DMS 273 (cell line): ENCODE results near the gene CD40.

ENCODE experiments used
- DNase-seq: peaks from one replicate; lab custom pipeline; 2025; ENCODE audit not compliant: unreplicated experiment; lab: John Stamatoyannopoulos, UW

Gene CD40

DNA sequence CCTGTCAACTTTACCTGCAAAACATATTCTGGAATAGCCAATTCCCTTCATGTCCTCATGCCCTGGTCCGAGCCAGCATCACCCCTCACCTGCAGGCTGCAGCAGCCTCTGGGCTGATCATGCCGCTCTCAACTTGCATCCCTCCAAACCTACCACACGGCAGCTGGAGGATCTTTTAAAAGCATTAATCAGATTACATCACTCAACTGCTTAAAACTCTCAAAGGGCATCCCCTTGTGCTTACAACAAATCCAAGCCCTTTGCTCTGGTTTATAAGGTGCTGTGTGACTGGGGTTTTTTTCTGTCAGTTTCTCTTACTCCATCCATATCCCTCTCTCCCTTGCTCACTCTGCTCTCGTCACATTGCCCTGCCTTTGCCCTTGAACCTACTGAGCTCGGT lies 24.0 kb downstream of the CD40 start:
- peak; percentile 71 for DNase-seq

DNA sequence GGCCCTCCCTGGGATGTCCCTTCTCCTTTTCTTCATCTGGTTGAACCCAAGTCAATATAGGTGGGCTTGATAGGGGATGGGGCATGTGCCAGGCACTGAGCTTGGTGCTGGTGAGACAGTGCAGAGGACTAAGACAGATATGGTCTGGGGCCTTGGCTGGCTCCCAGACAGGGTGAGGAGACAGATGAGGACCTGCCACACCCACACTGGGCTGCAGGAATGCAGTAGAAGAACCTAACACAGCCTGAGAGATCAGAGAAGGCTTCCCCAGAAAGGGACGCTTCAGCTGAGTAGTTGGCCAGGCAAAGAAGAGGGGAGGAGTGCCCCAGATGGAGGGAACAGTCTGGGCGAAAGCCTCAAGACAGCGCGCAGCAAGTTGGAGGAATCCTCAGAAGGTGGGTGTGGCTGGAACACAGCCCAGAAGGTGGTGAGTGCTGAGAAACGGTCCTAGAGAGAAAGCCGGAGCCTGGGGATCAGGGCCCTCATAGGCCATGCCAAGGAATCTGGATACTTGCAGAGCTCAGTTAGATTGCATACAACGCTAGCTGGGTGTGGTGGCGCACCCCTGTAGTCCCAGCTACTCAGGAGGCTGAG lies 26.4 kb downstream of the CD40 start:
- DNase-seq: peak; percentile 56

DNA sequence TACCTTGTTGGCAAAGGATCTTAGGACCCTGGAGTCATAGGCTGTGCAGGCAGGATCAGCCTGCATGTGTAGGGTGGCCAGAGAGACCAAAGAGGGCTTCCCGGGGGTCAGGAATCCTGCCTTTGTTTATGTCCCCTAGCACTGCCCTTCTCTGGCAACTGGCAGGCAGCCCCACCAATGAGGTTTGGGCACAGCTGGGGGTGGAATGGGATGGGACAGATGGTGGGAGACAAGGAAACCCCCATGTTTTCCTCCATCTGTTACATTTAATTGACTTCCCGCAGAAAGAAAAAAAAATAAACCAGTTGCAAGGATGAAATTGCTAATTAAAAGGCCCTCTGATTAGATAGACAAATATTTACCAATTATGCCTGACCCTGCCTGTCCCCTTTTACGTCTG lies 27.6 kb downstream of the CD40 start:
- DNase-seq: peak; percentile 94

DNA sequence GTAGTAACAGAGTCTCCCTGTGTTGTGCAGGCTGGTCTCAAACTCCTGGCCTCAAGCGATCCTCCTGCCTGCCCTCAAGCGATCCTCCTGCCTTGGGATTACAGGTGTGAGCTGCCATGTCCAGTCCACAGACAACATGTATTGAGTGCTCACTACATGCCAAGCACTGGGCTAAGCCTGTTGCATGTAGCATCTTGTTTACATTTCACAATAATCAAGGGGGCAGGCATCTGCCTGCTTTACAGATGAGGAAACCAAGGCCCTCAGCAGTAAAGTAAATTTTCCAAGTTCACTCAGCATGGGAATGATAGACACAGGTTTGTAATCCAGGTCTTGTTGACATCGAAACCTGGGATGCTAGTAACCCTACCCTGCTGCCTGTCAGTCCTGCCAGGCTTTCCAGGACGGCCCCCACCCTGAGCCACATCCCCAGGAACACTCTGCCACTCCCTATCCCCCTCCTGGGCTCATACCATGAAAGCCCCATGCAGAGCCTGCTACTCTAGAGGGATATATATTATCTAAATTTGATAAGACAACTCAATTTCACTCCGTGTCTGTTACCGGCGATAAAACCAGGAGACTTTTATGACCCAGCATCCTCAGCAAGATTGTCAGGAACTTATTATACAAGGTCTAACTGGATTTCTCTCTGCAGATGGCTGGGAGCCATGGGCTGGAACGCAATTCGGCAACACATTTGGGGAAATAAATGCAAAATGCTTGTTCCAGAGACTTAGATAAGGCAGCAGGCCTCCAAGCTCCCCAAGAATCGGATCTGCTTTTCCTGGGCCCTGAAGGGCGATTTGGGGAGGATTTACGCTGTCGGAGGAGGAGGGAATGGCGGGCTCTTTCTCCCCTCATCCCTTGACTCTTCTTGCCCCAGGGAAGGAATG lies 30.4 kb downstream of the CD40 start:
- DNase-seq: no peak

DNA sequence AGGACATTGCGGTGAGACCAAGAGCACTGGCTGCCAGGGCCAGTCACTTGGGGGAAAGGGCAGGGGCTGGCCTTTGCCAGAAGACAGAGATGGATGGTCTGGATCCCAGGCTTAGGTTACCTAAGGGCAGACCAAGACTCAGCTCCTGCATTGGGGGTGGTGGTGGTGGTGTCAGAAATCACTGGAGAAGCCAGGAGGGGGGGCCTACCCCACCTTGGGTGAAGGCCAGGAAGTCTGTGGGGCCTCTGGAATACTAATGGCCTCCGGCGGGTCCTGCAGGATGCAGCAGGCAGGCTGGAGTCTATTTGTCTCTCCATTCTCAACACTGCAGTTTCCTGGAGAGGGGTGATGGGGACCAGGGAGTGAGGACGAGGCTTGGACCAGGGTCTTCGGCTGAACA lies 32.8 kb downstream of the CD40 start:
- DNase-seq: peak; percentile 46

DNA sequence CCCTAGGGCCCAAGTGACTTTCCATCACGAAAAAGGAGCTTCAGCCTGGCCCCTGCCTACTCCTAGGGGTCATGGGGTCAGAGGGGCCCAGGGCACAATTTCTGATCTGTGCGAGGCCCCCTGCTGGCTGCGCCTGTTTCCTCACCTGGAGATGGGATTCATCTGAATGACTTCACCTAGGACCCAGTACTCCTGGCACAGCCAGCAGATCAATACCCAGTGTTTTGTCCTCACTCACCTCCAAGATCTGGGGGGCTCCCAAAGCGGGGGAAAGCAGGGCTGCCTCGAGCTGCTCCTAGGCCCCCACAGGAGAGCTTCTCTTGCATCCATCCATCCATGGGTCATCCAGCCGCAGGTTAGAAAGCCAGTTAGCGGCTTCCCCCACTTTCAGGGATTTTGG lies 33.8 kb downstream of the CD40 start:
- DNase-seq: peak; percentile 33

DNA sequence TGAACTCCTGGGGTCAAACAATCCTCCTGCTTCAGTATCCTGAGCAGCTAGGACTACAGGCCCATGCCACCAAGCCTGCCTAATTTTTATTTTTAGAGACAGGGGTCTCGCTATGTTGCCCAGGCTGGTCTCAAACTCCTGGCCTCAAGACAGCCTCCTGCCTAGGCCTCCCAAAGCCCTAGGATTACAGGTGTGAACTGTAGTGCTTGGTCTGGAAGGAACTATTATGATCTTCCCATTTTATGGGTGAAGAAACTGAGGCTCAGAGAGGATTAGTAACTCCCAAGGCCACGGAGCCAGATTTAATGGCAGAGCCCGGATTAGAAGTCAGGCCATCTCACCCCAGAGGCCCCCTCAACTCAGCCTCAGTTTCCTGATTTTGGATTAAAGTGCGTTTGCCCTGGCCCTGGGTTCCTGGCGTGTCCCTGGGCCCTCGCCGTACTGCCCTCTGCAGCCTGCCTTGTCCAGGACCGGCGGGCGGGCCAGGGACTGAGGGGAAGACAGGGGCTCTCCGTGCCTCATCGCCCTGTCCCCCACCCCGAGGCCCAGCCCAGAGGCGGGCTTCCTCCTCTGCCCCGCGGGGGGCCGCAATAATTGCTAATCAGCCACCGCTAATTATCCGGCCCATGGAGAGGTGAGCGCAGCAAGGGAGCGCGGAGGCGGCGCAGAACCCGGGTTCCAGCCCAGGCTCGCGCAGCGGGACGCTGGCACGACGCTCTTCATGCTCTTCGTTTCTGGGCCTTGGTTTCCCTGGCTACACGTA lies 34.9 kb downstream of the CD40 start:
- no peak for DNase-seq

DNA sequence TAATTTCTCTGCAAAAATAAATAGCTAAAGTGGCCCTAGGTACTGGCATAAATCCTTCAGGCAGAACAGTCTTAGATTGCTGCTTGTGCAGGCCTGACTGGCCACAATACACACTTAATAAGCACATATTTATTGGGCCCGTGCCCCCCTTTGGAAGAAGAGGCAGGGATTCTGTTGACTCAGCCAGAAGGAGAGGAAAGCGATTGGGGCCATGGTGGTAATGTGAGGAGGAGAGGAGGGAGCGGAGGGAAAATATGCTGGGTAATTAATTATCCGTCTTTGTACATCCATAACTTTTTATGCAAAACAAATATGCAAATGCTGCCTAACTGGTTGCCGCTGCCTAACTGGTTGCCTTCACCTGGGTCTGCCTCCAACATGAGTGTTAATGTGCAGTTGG lies 36.2 kb downstream of the CD40 start:
- DNase-seq: no peak

DNA sequence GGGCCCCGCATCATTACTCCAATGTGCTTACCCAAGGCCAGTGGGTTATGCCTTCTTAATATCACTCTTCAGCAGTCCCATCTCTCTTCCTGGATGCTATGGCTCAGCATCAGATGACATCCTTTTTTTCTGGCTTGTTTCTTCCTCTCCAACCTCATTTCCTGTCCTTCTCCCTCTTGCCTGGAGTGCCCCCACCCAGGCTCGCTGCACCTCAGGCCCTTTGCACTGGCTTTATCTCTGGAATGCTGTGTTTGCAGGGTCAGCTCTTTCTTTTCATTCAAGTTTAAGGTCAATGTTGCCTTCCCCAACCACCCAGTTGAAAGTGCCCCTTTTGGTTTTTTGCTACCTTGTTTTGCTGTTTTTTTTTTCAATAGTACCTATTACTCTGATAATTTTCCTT lies 36.7 kb downstream of the CD40 start:
- DNase-seq: no peak

DNA sequence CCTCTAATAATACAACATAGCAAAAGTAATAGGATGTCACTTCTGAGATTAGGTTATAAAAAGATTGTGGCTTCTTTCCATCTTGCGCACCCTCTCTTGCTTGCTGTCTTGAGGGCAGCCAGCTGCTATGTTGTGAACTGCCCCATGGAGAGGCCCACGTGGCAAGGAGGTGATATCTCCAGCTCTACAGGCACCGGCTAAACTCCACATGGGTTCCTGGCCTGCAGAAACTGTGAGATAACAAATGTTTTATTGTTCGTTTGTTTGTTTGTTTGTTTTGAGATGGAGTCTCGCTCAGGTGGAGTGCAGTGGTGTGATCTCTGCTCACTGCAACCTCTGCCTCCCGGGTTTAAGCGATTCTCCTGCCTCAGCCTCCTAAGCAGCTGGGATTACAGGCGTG lies 38.0 kb downstream of the CD40 start:
- no peak for DNase-seq

DNA sequence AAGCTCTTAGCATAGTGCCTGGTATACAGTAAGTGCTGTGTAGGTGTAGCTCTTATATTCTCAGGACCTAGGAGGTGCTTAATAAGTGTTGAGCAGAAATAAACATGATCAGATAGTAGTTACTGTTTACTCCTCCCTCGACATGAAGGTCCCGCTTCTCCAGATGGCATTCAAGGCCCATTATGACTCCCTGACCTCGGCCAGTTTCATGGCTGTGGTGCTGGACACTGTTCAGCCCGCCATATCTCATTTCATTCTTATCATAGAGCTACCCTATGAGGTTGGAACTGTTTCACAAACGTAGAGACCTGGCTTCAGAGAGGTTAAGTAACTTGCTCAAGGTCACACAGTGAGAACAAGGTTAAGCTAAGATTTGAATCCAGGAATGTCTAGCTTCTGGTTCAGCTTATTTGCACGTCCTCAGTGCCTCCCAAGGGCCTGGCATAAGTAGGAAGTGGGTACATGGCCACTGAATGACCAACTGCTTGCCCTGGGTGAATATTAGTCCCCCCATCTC lies 39.0 kb downstream of the CD40 start:
- DNase-seq: no peak

DNA sequence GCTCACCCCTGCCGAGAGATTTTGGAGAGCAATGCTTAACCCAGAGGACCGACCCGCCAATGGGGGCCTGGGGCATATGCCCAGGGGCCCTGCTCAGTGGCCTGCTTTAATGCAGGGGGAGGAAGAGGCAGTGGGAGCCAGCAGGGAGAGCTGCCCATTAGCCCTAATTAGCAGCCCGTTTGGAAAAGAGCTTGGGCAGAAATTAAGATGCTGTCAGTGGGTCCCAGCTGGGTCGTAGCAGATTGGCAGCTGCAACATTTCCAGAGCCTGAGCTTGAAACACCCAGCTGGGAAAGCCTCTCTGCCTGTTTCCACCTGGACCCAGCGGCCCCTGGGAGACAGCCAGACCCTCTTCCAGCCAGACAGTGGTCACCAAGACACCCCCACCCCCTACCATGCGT lies 39.5 kb downstream of the CD40 start:
- peak; percentile 59 for DNase-seq

DNA sequence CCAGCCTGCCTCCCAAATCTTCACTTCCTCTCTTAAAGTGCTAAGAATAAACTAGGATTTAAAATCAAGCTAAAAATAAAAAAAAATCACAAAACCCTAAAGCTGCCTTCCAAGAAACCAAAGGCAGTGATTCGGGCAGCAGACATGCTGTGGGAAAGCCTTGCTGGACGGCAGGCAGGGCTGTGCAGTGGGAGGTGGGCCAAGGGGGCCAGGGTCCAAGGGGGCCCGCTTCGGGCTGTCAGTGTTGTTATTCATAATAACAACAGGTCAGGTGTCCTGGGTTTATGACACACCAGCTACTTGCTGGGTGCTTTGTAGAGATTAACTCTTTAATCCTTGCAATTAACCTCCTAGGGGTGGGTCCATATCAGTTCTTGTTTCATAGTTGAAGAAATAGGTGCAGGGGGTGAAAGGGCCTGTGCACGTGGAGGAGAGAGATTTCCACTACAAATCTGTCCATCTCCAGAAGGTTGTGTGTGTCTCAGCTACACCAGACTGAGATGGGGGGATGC lies 40.4 kb downstream of the CD40 start:
- no peak for DNase-seq

DNA sequence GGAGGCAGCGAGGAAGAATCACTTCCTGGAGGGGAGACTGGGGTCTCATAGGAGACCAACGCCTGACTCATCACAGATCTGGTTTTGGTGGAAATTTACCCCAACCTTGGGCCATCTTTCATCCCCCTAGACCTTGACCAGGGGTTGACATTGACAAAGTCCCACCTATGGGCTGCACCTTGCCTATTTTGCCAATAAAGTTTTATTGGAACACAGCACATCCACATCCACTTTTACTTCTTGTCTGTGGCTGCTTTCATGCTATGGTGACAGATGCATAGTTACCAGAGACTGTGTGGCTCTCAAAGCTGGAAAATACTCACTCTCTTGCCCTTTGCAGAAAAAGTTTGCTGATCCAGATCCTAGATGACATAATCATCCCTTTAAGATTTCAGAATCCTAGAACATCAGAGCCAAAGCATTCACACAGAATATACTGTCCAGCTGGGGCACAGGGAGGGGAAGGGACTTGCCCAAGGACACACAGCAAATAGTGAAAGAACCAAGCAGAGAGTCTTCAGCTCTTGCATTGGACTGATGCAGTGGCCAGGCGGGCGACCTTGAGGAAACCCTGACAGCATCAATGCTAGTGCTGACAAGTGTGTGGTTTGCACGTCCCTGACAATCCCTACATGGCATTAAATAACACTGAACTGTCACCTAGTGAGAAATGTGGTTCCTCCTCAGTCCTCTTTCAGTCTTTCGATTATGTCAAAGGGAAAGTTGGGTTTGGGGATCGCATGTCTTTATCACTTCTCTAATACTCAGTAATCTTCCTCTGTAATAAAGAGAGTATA lies 41.2 kb downstream of the CD40 start:
- DNase-seq: no peak

DNA sequence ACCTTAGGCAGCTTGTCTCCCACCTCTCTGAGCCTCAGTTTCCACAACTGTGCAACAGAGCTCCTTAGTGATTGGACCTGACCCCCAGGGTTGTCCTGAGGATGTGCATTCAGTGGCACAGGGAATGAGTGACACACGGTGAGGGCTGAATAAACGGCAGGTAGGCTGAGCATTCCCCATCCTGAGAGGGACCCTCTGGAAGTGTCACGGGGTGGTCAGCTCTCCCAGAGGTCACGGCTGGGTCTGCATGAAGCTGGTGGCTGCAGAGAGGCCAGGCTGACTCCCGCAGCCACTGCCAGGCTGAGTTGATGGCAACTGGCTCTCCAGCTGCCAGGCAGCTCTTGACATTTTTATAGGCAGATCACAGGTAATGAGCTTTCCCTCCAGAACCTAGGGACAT lies 42.5 kb downstream of the CD40 start:
- DNase-seq: no peak

DNA sequence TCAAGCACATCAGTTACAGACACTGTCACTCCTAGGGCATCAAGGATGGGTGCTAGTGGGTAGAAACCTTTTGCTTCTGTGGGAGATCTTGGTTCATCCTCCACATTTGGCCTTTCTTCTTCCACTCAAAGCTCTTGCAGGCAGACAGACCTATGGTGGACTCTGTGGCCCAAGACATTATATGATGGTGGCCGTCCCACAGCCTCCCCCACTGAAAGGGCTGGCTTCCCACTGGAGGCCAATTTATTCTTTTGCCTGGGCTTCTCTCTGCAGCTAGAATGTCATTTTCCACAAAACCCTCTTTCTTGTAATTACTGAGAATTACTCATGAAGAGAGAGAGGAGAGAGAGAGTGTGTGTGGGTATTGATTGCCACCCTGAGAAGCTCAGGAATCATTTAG lies 43.8 kb downstream of the CD40 start:
- no peak for DNase-seq

DNA sequence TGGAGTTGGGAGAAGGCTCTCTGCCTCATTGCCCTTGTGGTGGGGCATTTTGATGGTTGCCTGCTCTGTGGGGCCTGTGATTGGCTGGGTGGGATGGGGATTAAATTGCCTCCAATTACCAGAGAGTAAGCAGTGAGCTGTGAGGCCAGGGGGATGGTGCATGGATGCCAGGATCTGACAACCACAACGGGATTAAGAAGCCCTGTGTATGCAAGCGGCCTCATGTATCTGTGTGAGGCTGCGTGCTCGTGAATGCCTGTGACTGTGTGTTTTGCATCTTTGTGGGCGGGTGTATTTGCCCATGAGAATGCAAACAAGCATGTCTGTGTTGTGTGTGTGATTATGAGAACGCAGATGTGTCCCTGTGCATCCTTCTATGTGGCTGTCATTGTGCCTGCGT lies 46.1 kb downstream of the CD40 start:
- no peak for DNase-seq

DNA sequence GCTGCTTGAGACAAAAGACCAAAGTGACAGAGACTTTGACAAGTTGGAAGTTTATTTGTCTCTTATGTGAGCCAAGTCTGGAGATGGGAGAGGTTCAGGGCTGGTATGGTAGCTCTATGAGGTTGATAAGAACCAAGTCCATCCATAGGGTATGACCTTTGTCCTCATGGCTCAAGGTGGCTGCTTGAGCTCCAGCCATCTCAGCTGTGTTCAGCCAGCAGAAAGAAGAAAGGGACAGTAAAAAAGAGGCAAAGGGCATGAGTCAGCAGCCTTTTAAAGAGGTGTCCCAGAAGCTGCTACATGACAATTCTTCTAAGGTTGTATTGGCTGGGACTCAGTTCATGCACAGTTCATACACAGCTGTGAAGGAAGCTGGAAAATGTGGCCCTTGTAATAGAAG lies 49.0 kb downstream of the CD40 start:
- no peak for DNase-seq

DNA sequence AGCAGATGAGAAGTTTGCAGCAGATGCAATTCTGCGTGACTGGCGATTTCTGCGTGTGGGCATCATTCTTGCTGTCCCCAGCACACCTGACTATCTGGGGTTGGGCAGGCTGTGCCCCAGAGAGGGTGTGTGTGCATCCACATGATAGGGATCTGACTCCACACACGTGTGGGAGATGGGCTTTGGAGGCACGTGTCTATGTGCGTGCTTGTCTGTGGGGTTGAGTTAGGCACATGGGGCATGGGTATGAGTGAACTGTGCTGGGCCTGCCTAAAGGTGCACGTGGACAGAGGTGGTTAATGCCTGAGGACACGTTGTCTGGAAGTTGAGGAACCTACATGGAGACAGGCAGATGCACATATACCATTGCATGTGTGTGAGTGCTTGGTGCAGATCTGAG lies 50.3 kb downstream of the CD40 start:
- no peak for DNase-seq

DNA sequence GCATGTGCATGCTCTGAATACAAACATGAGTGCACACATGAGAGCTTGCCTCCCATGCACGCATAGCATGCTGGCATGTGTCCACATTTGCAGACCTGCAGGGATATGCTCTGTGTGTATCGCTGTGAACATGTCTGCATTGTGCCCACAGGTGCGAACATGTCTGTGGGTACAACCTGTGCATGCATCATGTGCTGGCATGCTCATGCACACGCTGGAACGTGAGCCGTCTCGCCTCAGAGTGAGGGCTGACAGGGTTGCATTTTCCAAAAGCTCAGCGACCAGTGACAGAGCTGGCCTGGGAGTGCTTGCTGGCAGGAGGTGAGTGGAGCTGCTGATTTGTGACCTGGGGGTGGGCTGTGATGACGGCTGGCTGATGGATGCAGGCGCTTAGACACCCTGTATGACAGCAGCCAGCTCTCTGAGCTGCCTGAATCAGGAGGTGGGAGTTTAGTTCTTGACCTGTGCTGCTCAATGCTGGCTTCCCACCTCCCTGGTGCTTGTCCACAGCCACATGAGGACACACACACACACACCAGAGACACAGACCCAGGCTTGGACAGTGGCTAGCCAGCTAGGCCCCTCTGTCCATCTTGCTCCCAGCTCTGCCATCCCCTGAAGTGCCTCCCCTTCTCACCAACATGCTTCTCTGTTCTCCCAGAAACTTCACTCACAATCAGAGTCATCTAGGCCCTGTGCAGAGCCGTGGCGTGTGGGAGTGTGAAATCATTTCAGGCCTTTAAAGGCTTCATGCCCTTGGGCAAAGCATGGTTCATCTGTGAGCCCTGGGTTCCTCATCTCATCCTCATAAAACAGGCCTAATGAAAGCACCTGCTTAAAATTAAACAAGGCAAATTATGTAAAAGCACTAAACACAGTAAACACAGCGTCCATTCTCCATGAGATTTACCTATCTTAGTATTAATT lies 51.4 kb downstream of the CD40 start:
- DNase-seq: no peak
